Endometrial microvascular endothelial cells (primary cell): Measurements from ENCODE around the gene KMT2E. TPM values are rescaled to one million over a fixed set of nuclear protein-coding genes. Genes with fewer than 3 reads are reported as not detected.

Experiments
- in situ Hi-C: cut with HindIII; loops from 2 replicates; pipeline ENCODE4 v1.10.0; 2017; ENCODE audit warnings: low sequenced_read_pairs, low pct_unique_long_range_greater_than_20kb; ENCODE audit errors: inconsistent ontology term
- total RNA-seq: library from RNA; depleted of rRNA; stranded (reverse); fragments of >200 nt; gene quantifications from one replicate; pipeline ENCODE4 v1.2.3, GENCODE V29; 2015; ENCODE audit errors: inconsistent ontology term

Gene KMT2E
- total RNA-seq, 1 donor from 2014 or later = 22.2 TPM

- in situ Hi-C loops = no loop called here
Observed at GRCh38 chr7:105136221-105136620, 122.2 kb downstream of the KMT2E start.

DNA sequence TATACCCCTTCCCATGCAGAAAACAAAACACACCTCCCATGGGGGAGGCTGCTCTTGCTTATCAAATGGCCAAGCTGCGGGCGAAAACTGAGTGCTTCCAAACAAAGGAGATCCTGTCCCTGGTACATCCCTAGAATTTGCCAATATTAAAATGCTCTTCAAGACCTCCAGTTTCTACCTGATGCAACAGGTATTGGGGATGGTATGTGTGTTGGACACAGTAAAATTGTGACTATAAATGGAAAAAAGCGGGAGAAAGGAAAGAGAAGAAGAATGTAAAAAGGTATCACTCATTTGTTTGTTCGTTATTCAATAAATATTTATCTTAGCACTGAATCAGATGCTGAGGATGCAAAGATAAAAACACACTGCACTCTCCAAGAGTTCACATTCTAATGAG lies 123.9 kb downstream of the KMT2E start:
- in situ Hi-C loops = no loop called here

DNA sequence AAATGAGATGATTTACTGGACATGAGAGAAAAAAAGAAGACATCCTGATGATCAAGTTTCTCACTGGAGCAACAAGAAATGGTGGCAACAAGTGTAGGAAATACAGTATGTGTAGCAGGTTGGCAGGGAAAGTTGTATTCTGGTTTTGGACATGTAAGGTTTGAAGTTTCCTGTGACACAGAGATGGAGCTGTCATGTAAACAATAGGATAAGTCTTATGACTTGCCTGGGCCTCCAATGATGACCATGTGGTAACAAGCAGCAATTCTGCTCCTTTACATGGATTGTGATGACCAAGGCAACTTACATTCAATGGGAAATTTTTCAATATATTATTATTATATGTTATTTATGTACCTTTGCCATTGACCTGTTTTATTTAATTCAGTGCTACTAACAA lies 125.4 kb downstream of the KMT2E start:
- in situ Hi-C loops = no loop called here

GRCh38 chr7:105141068-105141467 lies 127.1 kb downstream of the KMT2E start:
- in situ Hi-C loops = no loop called here

GRCh38 chr7:105149827-105150226 lies 135.8 kb downstream of the KMT2E start:
- in situ Hi-C loops = no loop called here

DNA sequence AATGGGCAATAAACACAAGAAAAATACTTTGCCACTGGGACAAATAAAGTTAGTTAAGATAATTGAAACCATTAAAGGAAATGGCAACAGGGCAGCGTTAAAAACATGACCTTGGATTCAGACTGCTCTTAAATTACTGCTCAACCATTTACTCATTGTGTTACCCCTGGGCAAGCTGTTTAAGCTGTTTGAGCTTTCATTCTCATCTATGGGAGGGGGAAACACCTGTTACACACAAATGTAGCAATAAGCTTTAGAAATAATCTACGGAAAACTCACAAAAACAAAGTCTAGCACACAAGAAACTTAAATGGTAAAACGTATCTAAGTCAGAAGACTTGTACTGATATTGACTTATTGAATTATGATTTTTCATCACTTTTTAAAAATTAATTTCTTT lies 137.1 kb downstream of the KMT2E start:
- in situ Hi-C loops = no loop called here

GRCh38 chr7:105153531-105153930 lies 139.5 kb downstream of the KMT2E start:
- in situ Hi-C loops = no loop called here

DNA sequence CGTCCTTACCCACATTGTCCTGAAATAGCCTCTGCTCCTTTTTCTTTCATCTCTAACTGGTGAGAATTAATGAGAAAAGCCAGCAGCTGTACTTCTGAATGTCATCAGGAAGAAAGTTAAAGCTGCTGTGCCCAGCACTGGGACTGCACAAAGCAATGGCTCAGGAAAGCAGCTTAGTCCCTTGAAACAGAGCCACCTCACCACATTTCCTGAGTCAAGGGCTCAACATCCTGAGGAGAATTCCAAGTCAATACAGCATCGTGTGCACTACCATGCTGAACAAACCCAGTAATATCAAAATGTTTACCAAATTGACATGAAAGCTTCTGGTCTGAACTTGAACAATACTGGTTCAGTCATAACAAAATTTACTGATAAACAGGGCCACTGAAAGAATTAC lies 140.1 kb downstream of the KMT2E start:
- in situ Hi-C loops = no loop called here

GRCh38 chr7:105156731-105157130 lies 142.7 kb downstream of the KMT2E start:
- in situ Hi-C loops = no loop called here

DNA sequence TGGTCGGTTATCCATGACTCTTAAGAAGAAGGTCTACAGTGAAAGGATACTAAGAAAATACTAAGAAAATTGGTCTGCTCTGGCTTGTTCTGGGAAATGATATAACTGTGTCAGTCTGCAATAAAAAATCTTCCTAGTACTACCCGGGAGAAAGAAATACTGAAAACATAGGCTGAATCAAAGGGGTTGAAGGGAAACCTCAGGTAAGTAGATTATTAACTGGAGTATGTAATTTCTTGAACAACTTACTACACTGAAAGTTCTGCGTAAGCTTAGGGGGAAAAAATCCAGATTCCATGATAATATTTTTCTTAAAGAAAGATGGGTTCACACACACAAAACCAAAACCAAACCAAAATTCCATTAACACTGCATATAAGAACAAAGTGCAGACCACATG lies 143.3 kb downstream of the KMT2E start:
- in situ Hi-C loops = no loop called here

DNA sequence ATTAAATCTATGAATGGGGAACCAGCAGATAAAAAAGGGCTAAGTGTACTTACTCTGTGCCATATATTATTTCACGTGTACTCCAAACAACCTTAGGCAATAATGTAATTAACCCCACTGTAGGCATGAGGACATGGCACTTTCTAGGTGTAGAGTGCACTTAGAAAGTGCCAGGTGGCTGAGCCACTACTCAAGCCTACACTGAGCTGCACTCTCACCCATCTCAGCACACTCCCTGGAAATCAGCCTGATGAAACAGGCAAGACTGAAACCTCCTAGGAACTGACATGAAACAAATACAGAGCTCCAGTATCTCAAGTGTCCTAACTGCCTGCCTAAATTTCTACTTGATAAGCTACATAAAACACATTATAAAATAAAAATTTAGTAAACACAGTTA lies 147.4 kb downstream of the KMT2E start:
- in situ Hi-C loops = no loop called here
